Measurements from ENCODE around the gene CDY1.
"Not testable (repeated sequence)": the region's sequence is repeated elsewhere in the genome, so short reads cannot be mapped to it uniquely, and the experiment has no call there.

- TF ChIP-seq EP300, CTCF, POLR2A (IDR thresholded peaks at IDR 0.05): not testable (repeated sequence)
These were observed 17.9 kb downstream of the CDY1 start for GRCh38 chrY:25639852-25640251.
